Osteocyte (in vitro differentiated cells): ENCODE results near the gene TRIM13. TPM values are rescaled to one million over a fixed set of nuclear protein-coding genes. Genes with fewer than 3 reads are reported as not detected.

Source experiments
- DNase-seq: peaks from one replicate; pipeline ENCODE4 v3.0.0; 2021; ENCODE audit warnings: mixed read lengths; ENCODE audit not compliant: unreplicated experiment; ENCODE audit errors: extremely low spot score
- H3K27ac Mint-ChIP-seq: one replicate; pipeline ENCODE4 v1.8.0; 2021; ENCODE audit warnings: mild to moderate bottlenecking, mixed read lengths; ENCODE audit not compliant: unreplicated experiment
- H3K27me3 Mint-ChIP-seq: one replicate; pipeline ENCODE4 v1.8.0; 2021; ENCODE audit warnings: mixed read lengths; ENCODE audit not compliant: unreplicated experiment
- H3K36me3 Mint-ChIP-seq: one replicate; pipeline ENCODE4 v1.8.0; 2021; ENCODE audit warnings: mixed read lengths; ENCODE audit not compliant: unreplicated experiment
- H3K4me1 Mint-ChIP-seq: one replicate; pipeline ENCODE4 v1.8.0; 2021; ENCODE audit warnings: mixed read lengths; ENCODE audit not compliant: unreplicated experiment
- H3K4me3 Mint-ChIP-seq: one replicate; pipeline ENCODE4 v1.8.0; 2021; ENCODE audit warnings: mild to moderate bottlenecking, moderate library complexity, mixed read lengths; ENCODE audit not compliant: unreplicated experiment
- H3K9me3 Mint-ChIP-seq: one replicate; pipeline ENCODE4 v1.8.0; 2021; ENCODE audit warnings: mixed read lengths; ENCODE audit not compliant: unreplicated experiment
- total RNA-seq: library from RNA; stranded (reverse); gene quantifications from 2 replicates; pipeline ENCODE4 v1.2.1, GENCODE V29; 2021
- TF ChIP-seq, protein P1 (sequence below): fragments of 200-600 bp; sonication (generic); IDR thresholded peaks from 2 replicates; pipeline ENCODE4 v1.5.0; 2021; ENCODE audit warnings: antibody characterized with exemption, mild to moderate bottlenecking, moderate library complexity

TRIM13 gene
- total RNA-seq, 1 donor from 2014 or later: 38.5 TPM

DNA sequence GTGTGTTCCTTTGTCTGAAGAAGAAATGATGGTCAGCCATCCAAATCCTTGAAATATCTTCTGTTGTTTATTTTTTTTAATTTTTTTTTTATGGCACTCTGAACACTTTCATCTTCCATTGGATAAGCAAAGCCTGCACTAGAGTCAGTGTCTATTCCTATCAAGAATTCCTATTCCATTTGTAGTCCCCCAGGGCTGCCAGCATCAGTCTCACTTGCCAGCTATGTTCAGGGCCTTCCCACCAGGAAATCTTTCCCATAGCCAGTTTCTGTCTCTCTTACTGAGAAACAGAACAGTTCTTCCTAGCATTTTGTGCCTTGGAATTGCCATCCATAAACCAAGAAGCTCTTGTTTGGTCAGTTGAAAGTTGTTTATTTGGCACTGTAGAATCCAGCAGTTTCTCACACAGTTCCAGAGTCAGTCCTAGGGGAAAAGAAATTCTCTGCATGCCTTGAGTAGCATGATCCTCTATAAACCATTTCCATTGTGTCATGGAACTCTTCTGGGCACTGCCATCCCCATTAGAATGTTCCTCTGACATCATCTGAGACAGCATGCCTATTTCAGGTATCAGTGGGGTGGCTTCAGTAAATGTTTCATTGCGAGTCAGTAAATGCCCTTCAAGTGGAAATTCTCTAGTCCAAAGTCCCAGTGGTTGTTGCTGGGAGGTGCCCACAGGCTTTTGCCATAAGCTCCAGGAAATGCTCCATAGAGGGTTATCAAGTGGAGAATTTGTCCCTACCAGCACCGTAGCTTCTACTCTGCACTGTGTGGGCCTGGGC is 42.0 kb upstream of the TRIM13 start:
- H3K27ac Mint-ChIP-seq: no peak overlapping the region
- no peak overlapping the region for H3K4me3 Mint-ChIP-seq
- no peak for DNase-seq
- peaks cover 9% of the 10 kb centered on the region for H3K36me3 Mint-ChIP-seq
- TF ChIP-seq, protein P1, sequence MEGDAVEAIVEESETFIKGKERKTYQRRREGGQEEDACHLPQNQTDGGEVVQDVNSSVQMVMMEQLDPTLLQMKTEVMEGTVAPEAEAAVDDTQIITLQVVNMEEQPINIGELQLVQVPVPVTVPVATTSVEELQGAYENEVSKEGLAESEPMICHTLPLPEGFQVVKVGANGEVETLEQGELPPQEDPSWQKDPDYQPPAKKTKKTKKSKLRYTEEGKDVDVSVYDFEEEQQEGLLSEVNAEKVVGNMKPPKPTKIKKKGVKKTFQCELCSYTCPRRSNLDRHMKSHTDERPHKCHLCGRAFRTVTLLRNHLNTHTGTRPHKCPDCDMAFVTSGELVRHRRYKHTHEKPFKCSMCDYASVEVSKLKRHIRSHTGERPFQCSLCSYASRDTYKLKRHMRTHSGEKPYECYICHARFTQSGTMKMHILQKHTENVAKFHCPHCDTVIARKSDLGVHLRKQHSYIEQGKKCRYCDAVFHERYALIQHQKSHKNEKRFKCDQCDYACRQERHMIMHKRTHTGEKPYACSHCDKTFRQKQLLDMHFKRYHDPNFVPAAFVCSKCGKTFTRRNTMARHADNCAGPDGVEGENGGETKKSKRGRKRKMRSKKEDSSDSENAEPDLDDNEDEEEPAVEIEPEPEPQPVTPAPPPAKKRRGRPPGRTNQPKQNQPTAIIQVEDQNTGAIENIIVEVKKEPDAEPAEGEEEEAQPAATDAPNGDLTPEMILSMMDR: no peak
- no peaks in the 10 kb centered on the region for H3K27me3 Mint-ChIP-seq
- peaks cover 2% of the 10 kb centered on the region for H3K4me1 Mint-ChIP-seq
- H3K9me3 Mint-ChIP-seq: peaks cover 7% of the 10 kb centered on the region

DNA sequence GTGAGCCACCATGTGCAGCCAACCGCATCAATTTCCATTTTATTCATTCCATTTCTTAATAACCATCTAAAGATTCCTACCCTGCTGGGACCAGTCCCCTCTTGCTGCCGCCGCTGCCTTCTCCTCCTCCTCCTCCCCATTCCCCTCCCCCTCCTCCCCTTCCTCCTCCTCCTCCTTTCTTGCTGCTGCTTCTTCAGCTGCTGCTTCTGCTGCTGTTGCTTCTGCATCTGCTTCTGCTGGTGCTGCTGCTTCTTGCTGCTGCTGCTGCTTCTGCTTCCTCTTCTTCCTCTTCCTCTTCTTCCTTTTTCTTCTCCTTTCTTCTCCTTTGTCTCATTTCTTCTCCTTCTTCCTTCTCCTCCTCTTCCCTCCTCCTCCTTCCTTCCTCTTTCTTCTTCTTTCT is 40.7 kb upstream of the TRIM13 start:
- H3K4me1 Mint-ChIP-seq: peaks cover 2% of the 10 kb centered on the region
- peaks cover 13% of the 10 kb centered on the region for H3K36me3 Mint-ChIP-seq
- no peak overlapping the region for H3K4me3 Mint-ChIP-seq
- TF ChIP-seq, protein P1: no peak
- no peak for DNase-seq
- H3K27ac Mint-ChIP-seq: no peak overlapping the region
- H3K9me3 Mint-ChIP-seq: peaks cover 7% of the 10 kb centered on the region
- H3K27me3 Mint-ChIP-seq: no peaks in the 10 kb centered on the region

DNA sequence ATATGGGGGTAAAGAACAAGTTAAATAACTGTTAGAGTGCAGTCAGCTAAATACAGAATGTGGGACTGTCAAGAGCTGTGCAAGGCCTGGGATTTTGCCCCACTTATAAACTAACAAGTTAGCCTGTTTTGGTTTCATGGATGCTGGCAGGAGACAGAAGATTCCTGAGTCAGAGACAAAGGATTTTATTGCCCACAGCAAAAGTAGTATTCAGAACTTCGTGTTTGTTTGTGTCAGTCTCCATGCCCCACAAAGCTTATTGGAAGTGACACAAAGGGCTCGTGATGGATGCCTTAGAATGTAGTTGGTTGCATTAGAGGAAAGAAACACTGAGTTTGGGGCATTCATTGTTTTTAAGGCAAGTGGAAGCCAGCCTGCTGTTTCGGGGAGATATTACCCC is 38.5 kb upstream of the TRIM13 start:
- H3K4me3 Mint-ChIP-seq: no peak overlapping the region
- TF ChIP-seq, protein P1: no peak
- no peak for DNase-seq
- H3K9me3 Mint-ChIP-seq: peaks cover 16% of the 10 kb centered on the region
- peaks cover 23% of the 10 kb centered on the region for H3K36me3 Mint-ChIP-seq
- H3K27ac Mint-ChIP-seq: no peak overlapping the region
- H3K27me3 Mint-ChIP-seq: no peaks in the 10 kb centered on the region
- H3K4me1 Mint-ChIP-seq: peaks cover 2% of the 10 kb centered on the region

DNA sequence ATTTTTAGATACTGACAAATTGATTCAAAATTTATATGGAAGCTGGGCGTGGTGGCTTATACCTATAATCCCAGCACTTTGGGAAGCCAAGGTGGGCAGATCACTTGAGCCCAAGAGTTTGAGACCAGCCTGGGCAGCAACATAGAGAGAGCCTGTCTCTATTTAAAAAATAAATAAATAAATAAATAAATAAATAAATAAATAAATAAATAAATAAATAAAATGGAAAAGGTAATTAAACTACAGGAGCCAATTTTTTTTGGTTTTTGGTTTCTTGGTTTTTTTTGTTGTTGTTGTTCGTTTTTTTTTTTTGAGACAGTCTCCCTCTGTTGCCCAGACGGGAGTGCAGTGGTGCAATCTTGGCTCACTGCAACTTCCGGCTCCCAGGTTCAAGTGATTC is 29.4 kb upstream of the TRIM13 start:
- no peaks in the 10 kb centered on the region for H3K4me1 Mint-ChIP-seq
- no peak for DNase-seq
- peaks cover 27% of the 10 kb centered on the region for H3K36me3 Mint-ChIP-seq
- no peak overlapping the region for H3K4me3 Mint-ChIP-seq
- no peaks in the 10 kb centered on the region for H3K27me3 Mint-ChIP-seq
- no peak overlapping the region for H3K27ac Mint-ChIP-seq
- TF ChIP-seq, protein P1: no peak
- H3K9me3 Mint-ChIP-seq: peaks cover 30% of the 10 kb centered on the region

GRCh38 chr13:49972709-49973108 is 24.1 kb upstream of the TRIM13 start:
- Mint-ChIP-seq H3K9me3 (no peaks in the 10 kb centered on the region), H3K4me1 (peaks cover 10% of the 10 kb centered on the region), H3K27me3 (no peaks in the 10 kb centered on the region), H3K36me3 (no peaks in the 10 kb centered on the region), H3K4me3 (no peak overlapping the region), H3K27ac (no peak overlapping the region)
- TF ChIP-seq, protein P1: no peak
- DNase-seq: no peak
